WTC11 (cell line): ENCODE results near the gene HOXD8. TPM values are rescaled to one million over a fixed set of nuclear protein-coding genes. Genes with fewer than 3 reads are reported as not detected.

Source experiments
- ATAC-seq: fragments of 200-7000 bp; cut with Tn5 transposase; 2 replicates; pipeline ENCODE4 v1.10.0; 2021; ENCODE audit warnings: mild to moderate bottlenecking, moderate library complexity
- CTCF ChIA-PET: fragments of 300-600 bp; sonication (Branson Sonifier 250); formaldehyde crosslinking; loops from one replicate; lab custom pipeline; 2021; ENCODE audit warnings: antibody characterized with exemption; lab: Charles Lee
- POLR2A ChIA-PET: fragments of 350-600 bp; sonication (Branson Sonifier 250); formaldehyde crosslinking; loops from one replicate; lab custom pipeline; 2021; ENCODE audit warnings: antibody characterized with exemption; lab: Charles Lee
- DNase-seq: peaks from one replicate; pipeline ENCODE4 v3.0.0; 2021; ENCODE audit warnings: low spot score
- H3K27ac Mint-ChIP-seq: 2 replicates; pipeline ENCODE4 v1.8.0; 2021; ENCODE audit warnings: mixed read lengths
- H3K27me3 Mint-ChIP-seq: 2 replicates; pipeline ENCODE4 v1.8.0; 2021; ENCODE audit warnings: low read depth, mild to moderate bottlenecking, moderate library complexity, mixed read lengths
- H3K36me3 Mint-ChIP-seq: 2 replicates; pipeline ENCODE4 v1.8.0; 2021; ENCODE audit warnings: mixed read lengths
- H3K4me1 Mint-ChIP-seq: 2 replicates; pipeline ENCODE4 v1.8.0; 2022; ENCODE audit warnings: mixed read lengths
- H3K4me3 Mint-ChIP-seq: 2 replicates; pipeline ENCODE4 v1.8.0; 2021; ENCODE audit warnings: mild to moderate bottlenecking, moderate library complexity, mixed read lengths
- H3K9me3 Mint-ChIP-seq: 2 replicates; pipeline ENCODE4 v1.8.0; 2021; ENCODE audit warnings: mixed read lengths
- AFF4 ChIP-seq: sonication (generic); formaldehyde crosslinking; IDR thresholded peaks from 2 replicates; pipeline ENCODE4 v1.8.1; 2023; ENCODE audit warnings: mild to moderate bottlenecking, missing genetic modification reagents, borderline replicate concordance
- ATF2 ChIP-seq: sonication (generic); formaldehyde crosslinking; IDR thresholded peaks from 2 replicates; pipeline ENCODE4 v1.8.1; 2022; ENCODE audit warnings: low read depth, missing genetic modification reagents, borderline replicate concordance
- E2F1 ChIP-seq: sonication (generic); formaldehyde crosslinking; IDR thresholded peaks from 2 replicates; pipeline ENCODE4 v1.8.0; 2022; ENCODE audit warnings: mild to moderate bottlenecking, missing genetic modification reagents
- ESRRA ChIP-seq: sonication (generic); formaldehyde crosslinking; IDR thresholded peaks from 2 replicates; pipeline ENCODE4 v1.8.1; 2022; ENCODE audit warnings: mild to moderate bottlenecking, missing genetic modification reagents, borderline replicate concordance
- ETV6 ChIP-seq: sonication (generic); formaldehyde crosslinking; IDR thresholded peaks from 2 replicates; pipeline ENCODE4 v1.8.1; 2022; ENCODE audit warnings: mild to moderate bottlenecking, missing genetic modification reagents
- FOXP1 ChIP-seq: sonication (generic); formaldehyde crosslinking; IDR thresholded peaks from 2 replicates; pipeline ENCODE4 v1.8.0; 2022; ENCODE audit warnings: missing genetic modification reagents, mild to moderate bottlenecking, moderate library complexity, borderline replicate concordance
- HMGXB4 ChIP-seq: sonication (generic); formaldehyde crosslinking; IDR thresholded peaks from 2 replicates; pipeline ENCODE4 v1.8.1; 2023; ENCODE audit warnings: mild to moderate bottlenecking, moderate library complexity, missing genetic modification reagents
- JUN ChIP-seq: sonication (generic); formaldehyde crosslinking; IDR thresholded peaks from 2 replicates; pipeline ENCODE4 v1.8.0; 2023; ENCODE audit warnings: mild to moderate bottlenecking, missing genetic modification reagents
- NR3C1 ChIP-seq: sonication (generic); formaldehyde crosslinking; conservative IDR thresholded peaks from 2 replicates; pipeline ENCODE4 v1.8.1; 2023; ENCODE audit warnings: low read depth, mild to moderate bottlenecking, missing genetic modification reagents
- PREB ChIP-seq: sonication (generic); formaldehyde crosslinking; IDR thresholded peaks from 2 replicates; pipeline ENCODE4 v1.8.1; 2022; ENCODE audit warnings: mild to moderate bottlenecking, missing genetic modification reagents, moderate library complexity, borderline replicate concordance
- PRRX2 ChIP-seq: fragments of 250-450 bp; sonication (Bioruptor Pico); IDR thresholded peaks from 2 replicates; pipeline ENCODE4 v1.8.0; 2021; ENCODE audit warnings: mild to moderate bottlenecking
- RELA ChIP-seq: sonication (generic); formaldehyde crosslinking; IDR thresholded peaks from 2 replicates; pipeline ENCODE4 v1.8.1; 2022; ENCODE audit warnings: missing genetic modification reagents, mild to moderate bottlenecking, borderline replicate concordance
- RORB ChIP-seq: fragments of 250-450 bp; sonication (Bioruptor Pico); IDR thresholded peaks from 2 replicates; pipeline ENCODE4 v1.9.0; 2021; ENCODE audit warnings: mild to moderate bottlenecking
- TCF7 ChIP-seq: sonication (generic); formaldehyde crosslinking; IDR thresholded peaks from 2 replicates; pipeline ENCODE4 v1.8.0; 2022; ENCODE audit warnings: mild to moderate bottlenecking, low read depth, missing genetic modification reagents, moderate library complexity
- TEAD1 ChIP-seq: sonication (generic); formaldehyde crosslinking; IDR thresholded peaks from 2 replicates; pipeline ENCODE4 v1.8.0; 2022; ENCODE audit warnings: mild to moderate bottlenecking, missing genetic modification reagents
- USF1 ChIP-seq: sonication (generic); formaldehyde crosslinking; IDR thresholded peaks from 2 replicates; pipeline ENCODE4 v1.8.0; 2022; ENCODE audit warnings: mild to moderate bottlenecking, missing genetic modification reagents
- ZNF138 ChIP-seq: sonication (generic); formaldehyde crosslinking; conservative IDR thresholded peaks from 2 replicates; pipeline ENCODE4 v1.8.1; 2022; ENCODE audit warnings: mild to moderate bottlenecking, moderate library complexity, missing genetic modification reagents
- ZSCAN18 ChIP-seq: fragments of 250-450 bp; sonication (Bioruptor Pico); IDR thresholded peaks from 2 replicates; pipeline ENCODE4 v2.1.2; 2022; ENCODE audit warnings: mild to moderate bottlenecking, moderate library complexity
- total RNA-seq: library from RNA; stranded (reverse); gene quantifications from 3 replicates; pipeline ENCODE4 v1.2.3, GENCODE V29; 2021

The HOXD8 gene
- total RNA-seq, 1 experiment from 2014 or later: not detected

- TF ChIP-seq HMGXB4 (CRISPR knock-in tag) (no peak; the same call in 1 of the 2 replicates), JUN (CRISPR knock-in tag) (no peak), TCF7 (CRISPR knock-in tag) (no peak), ATF2 (no peak)
These were observed 49.5 kb upstream of the HOXD8 start (continued) for GRCh38 chr2:176079831-176080539.

- ATAC-seq (peak; percentile 4), DNase-seq (peak; percentile 59)
- no peak overlapping the region for H3K27ac Mint-ChIP-seq
- ChIA-PET POLR2A (no interaction called here), CTCF (interaction anchor here (0.6 to 4.6 kb wide), 14 partner anchors 9 to 1384 kb away, joined by 3 to 56 read pairs (median 4); partner anchors contain the start of gene HOXD13)
- peak overlapping the region; percentile 63 for H3K4me3 Mint-ChIP-seq
- peaks cover 47% of the 10 kb centered on the region for H3K4me1 Mint-ChIP-seq
- peaks cover 98% of the 10 kb centered on the region for H3K27me3 Mint-ChIP-seq
- no peaks in the 10 kb centered on the region for H3K9me3 Mint-ChIP-seq
- peaks cover 3% of the 10 kb centered on the region; the same call in 1 of the 2 replicates for H3K36me3 Mint-ChIP-seq
- no peak for TF ChIP-seq AFF4 (CRISPR knock-in tag)
- 0 out of 2 replicates have a peak, but pooled peaks have one; percentile 35 for TF ChIP-seq ESRRA (CRISPR knock-in tag)
- TF ChIP-seq PRRX2 (CRISPR knock-in tag): no peak
- no peak for TF ChIP-seq ETV6 (CRISPR knock-in tag)
- no peak for TF ChIP-seq TEAD1 (CRISPR knock-in tag)
- peak; percentile 5; the same call in 1 of the 2 replicates for TF ChIP-seq USF1 (CRISPR knock-in tag)
- 0 out of 2 replicates have a peak, but pooled peaks have one; percentile 49 for TF ChIP-seq TCF7 (CRISPR knock-in tag)
- no peak for TF ChIP-seq PREB
- no peak for TF ChIP-seq NR3C1 (CRISPR knock-in tag)
- TF ChIP-seq ZSCAN18: no peak
- no peak for TF ChIP-seq RORB
- TF ChIP-seq E2F1 (CRISPR knock-in tag): no peak
- TF ChIP-seq HMGXB4 (CRISPR knock-in tag): no peak
- peak; percentile 75 for TF ChIP-seq FOXP1 (CRISPR knock-in tag)
- TF ChIP-seq ZNF138: no peak
- TF ChIP-seq RELA: peak; percentile 75; the same call in 1 of the 2 replicates
These were observed 48.7 kb upstream of the HOXD8 start for GRCh38 chr2:176080540-176081375.
